ENCODE data around the gene EXOSC9.

Gene EXOSC9

GRCh38 chr4:121789455-121789854, 11.7 kb upstream of the EXOSC9 start:
- TF ChIP-seq ZFX (IDR thresholded peaks at IDR 0.05), result no peak
- no peak for TF ChIP-seq CTCF (conservative IDR thresholded peaks at IDR 0.05)
- H3K27ac ChIP-seq, result no peak overlapping the region

GRCh38 chr4:121789960-121790829, 10.9 kb upstream of the EXOSC9 start:
- H3K27ac ChIP-seq, result no peak overlapping the region
- TF ChIP-seq CTCF (conservative IDR thresholded peaks at IDR 0.05), result no peak
- TF ChIP-seq ZFX (IDR thresholded peaks at IDR 0.05), result no peak

DNA sequence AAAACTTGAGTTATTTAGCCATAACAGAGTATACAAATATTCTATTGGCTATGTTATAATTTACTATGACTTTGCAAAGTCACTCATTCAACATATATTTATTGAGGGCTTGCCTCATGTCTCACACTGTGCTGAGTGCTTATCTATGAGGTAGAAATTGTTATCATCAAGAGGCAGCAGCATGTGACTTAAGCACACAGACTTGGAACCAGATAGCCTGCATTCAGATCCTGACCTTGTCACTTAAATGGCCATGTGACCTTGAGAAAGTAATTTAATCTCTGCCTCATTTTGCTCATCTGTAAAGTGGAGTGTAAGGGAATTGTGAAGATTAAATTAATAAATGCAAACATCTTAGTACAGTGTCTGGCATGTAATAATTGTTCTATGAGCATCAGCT, 10.1 kb upstream of the EXOSC9 start:
- H3K27ac ChIP-seq, result no peak overlapping the region
- TF ChIP-seq ZFX (IDR thresholded peaks at IDR 0.05), result no peak
- TF ChIP-seq CTCF (conservative IDR thresholded peaks at IDR 0.05), result no peak

DNA sequence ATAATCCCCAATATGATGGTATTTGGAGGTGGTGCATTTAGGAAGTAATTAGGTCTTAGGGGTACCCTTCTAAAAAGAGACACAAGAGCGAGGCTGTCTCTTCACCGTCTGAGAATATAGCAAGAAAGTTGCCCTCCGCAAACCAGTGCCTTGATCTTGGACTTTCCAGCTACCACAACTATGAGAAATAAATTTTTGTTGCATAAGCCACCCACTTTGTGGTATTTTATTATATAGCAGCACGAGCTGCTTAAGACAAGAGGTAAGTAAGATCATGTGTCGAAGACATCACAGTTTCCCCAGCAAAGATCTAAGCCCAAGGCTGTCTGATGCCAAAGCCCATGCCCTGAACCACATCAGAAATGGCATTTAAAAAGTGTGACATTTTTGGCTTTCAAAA, 9.6 kb upstream of the EXOSC9 start:
- no peak overlapping the region for H3K27ac ChIP-seq
- TF ChIP-seq ZFX (IDR thresholded peaks at IDR 0.05), result no peak
- TF ChIP-seq CTCF (conservative IDR thresholded peaks at IDR 0.05), result no peak

- TF ChIP-seq ZFX (IDR thresholded peaks at IDR 0.05), result no peak
- TF ChIP-seq CTCF (conservative IDR thresholded peaks at IDR 0.05), result no peak
- no peak overlapping the region for H3K27ac ChIP-seq
These were observed 8.2 kb upstream of the EXOSC9 start for GRCh38 chr4:121792966-121793365.

- no peak for TF ChIP-seq ZFX (IDR thresholded peaks at IDR 0.05)
- TF ChIP-seq CTCF (conservative IDR thresholded peaks at IDR 0.05), result no peak
- H3K27ac ChIP-seq, result no peak overlapping the region
These were observed 6.5 kb upstream of the EXOSC9 start for GRCh38 chr4:121794505-121795188.

GRCh38 chr4:121796283-121796682, 4.8 kb upstream of the EXOSC9 start:
- no peak overlapping the region for H3K27ac ChIP-seq
- TF ChIP-seq CTCF (conservative IDR thresholded peaks at IDR 0.05) (no peak), ZFX (IDR thresholded peaks at IDR 0.05) (no peak)
